ENCODE results near the gene ADORA1.
A peak's percentile ranks its signal among the peaks of the same experiment; 100 is the strongest.

ADORA1 gene

DNA sequence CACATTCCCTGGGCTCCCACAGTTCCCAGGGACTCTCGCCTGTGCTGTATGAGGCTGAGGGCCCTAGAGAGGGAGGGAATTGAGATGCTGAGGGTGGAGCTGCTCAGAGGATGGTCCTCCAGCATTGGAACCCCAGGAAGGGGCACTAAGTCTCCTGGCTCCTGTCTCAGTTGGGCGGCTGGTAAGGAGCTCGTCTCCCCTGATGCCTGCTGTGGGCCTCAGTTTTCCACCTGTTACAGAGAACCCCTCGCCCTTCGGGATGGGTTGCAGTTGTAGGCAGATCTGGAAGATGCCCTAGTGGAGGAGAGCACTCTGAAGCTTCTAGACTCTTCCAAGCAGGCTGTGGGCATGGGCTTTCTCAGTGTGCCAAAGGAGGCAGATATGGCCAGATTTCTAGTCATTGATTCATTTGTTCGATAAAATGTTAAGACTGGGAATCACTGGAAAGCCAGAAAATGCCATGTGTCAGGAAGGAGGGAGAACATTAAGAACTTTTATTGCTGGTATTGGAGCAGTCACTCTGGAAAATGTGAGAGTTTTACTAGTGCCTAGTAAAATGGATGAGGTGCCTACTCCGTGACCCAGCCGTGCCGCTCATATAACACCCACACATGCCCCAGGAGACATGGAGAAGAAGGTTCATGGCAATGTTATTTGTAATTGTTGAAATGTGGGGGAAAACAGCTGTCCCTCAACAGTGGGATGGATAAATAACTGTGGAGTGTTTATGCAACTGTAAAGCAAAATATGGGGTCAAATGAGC, 48.9 kb downstream of the ADORA1 start:
- no peak for DNase-seq

DNA sequence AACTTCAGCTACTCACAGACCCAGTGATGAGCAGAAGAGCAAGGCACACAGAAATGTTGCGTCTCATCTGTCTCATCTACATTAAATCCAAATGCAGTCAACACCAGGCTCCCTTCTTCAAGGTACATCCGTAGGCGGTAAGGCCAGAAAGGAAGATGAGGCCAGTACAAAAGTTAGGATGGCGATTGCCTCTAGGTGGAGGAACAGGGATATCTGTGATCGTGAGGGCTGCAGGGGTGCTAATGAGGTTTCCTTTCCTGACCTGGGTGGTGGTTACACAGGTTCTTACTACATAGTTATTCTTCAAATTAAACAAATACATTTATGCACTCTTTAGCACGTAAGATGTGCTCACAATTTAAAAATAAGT, 49.5 kb downstream of the ADORA1 start:
- DNase-seq: no peak

DNA sequence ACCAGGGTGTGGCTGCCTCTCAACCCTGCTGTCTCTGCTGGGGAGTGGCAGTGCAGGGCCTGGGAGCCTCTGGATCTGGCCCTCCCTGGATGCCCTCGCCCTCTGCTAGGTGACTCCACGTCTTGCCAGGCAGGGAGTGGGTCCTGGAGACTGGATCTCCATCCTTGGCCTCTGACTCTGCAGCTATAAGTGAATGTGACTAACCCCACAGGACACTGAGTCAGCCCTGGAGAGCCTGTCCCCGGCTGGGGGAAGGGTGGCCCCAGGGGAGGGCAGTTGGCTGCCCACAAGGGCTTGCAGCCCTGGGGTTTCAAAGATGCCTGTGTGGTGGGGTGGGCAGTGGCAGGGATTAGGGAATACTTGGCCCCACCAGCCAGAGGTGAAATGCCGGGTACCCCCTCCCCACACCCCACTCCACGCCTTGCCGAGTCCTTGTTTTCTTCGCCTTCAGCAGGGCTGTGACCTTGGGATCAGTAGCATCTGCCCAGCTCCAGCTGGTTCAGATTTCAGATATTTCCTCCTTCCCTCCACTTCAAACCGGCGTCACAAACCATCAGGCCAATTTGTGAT, 50.0 kb downstream of the ADORA1 start:
- DNase-seq: no peak

DNA sequence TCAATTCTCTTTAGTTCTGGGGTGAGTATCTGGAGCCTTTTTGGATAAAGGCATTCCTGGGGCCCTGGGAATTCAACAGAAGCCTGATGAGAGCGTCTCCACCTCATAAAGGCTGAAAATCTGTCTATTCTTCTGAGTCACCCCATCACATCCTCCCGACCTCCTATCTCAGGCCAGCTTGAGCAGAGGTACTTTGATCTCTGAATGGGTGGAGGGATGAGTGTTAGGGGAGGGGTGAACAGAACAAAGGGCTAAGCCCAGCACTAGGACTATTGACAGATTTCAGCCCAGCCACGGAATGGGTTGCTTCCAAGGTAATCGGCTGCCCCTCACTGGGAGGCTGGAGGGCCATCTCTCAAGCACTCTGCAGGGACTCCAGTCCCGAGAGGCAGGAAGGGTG, 50.6 kb downstream of the ADORA1 start:
- no peak for DNase-seq

DNA sequence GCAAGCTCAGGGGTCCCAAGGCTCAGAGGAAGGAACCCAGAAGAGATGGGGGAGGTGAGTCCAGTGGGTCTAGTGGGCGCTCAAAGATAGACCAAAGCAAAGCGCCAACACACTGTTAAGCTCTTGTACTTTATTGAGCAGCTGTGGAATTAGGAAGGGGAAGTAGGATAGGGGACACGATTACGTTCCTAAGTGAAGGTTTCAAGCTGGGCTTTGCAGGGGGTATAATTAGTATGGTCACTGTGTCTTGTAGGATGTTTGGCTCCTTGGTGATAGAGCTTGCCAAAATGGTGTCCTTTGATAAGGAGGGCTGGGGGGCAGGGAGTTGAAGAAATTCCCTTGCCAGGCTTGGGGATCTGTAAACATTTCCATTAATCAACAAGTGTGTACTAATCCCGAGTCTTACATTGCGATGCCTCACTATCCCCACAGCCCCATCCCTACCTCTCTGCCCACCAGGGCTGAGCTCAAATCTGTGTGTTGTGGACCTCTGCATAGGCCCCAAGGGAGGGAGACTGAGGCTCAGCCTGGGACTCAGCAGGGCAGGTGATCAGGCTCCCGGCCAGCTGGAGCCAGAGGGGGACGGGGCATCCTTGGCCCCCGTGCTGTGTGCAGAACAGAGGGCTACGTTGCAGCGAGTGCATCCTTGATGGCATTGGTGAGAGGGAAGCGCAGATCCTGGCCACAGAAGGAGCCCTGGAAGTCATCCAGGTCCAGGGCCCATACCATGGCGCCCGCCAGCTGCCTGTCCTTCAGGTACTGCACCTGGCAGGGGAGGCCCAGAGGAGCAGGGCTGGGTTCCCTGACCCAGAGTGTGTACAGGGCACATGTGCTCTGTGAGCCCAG, 51.5 kb downstream of the ADORA1 start:
- peak; percentile 43 for DNase-seq

DNA sequence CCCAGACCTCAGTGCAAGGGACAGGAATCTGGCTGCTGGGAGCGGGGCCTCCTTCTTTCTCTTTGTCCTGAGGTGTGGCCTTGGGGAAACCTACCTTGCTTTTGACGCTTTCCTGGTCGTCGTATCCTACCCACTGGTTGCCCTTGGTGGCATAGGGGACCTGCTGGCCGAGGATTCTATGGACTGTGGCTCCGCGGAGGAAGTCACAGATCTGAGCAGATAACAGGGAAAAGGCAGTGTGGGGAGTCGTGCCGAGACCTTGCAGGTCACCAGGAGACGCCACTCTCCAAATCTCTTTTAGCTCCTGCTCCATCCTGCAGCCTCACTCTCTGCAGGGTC, 52.1 kb downstream of the ADORA1 start:
- no peak for DNase-seq

DNA sequence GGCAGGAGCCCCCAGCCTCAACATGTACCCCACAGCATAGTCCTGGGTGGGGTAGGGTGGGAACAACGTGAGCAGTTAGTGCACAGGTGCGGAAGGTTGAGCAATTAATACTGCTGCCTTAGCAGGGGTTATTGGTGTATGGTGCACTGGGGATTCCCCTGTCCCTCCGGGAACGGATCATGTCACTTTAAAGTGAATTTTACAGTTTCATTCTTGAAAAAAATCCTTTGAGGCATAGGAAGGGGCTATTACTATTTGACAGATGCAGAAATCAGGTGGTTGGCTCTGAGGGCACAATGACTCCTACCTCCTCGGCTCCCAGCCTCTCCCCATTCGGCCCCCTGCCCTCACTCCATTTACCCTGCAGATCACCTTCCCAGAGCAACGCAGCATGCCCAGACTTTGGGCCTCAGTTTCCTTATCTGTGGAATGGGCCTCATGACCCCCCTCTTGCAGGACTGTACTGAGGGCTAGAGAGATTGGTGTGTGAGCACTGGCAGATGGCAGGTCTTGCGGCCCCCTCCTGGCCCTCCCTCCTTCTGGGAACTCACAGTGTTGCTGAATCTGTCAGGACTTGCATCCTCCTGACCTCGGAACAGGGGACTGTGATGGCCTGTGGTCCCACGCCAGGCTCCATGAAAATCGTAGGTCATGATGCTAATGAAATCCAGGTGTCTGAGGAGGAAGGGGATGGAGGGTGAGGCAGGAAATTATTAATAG, 53.2 kb downstream of the ADORA1 start:
- no peak for DNase-seq

DNA sequence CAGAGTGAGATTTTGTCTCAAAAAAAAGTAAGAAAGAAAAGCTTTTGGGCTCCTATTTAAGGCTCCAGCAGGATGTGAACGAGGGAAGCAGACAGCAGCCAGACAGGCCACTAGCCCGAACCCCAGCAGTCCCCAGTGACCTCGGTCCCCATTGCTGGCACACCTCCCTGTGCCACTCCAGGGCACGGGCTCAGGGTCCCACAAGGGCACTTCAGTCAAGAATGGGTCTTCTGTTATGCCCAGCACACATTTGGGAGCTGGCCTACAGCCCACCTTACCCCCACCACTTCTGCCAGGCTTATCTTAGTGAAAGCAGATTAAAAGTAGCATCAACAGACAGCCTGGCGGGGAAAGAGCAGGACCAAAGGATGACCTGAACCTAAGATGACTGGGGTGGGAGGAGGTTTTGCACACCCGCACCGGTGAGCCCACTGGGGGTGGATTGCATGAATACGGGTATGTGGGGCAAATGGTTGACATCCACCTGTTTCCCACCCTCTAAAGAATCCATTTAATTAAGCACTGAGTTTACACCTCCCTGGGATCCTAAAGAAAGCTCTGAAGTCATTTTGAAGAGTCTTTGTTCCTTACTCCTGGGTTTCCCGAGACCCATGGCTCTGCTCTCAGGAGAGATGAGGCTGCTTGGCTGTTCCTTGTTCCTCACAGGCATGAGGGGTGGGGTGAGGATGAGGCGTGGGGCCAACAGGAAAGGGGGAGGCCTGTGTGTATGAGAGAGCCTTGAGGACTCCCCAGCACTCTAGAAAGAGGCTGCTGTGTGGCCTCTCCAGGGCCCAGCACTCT, 54.3 kb downstream of the ADORA1 start:
- no peak for DNase-seq

DNA sequence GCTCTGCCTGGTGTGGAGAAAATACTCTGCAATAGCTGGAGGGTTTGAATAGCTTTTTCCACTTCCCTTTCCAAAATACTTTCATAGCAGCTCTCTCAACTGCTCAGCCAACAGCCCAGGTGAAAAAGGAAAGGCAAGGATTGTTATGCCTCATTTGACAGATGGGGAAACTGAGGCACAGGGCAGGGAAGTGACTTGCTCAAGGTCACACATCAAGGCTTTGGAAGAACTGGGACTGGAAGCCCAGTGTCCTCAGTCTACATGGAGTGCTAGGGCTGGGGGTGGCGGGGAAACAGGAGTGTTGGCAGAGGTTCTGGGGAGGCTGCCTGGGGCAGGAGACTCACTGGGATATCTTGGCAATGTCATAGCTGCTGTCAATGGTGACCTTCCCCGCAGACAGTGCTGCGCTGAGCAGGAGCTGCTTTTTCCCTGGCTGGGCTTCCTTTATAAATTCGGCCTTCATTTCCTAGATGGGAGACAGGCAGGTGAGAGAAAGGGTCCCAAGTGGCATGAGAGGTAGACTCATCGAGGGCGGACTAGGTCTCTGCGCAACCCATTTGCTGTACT, 54.9 kb downstream of the ADORA1 start:
- no peak for DNase-seq

DNA sequence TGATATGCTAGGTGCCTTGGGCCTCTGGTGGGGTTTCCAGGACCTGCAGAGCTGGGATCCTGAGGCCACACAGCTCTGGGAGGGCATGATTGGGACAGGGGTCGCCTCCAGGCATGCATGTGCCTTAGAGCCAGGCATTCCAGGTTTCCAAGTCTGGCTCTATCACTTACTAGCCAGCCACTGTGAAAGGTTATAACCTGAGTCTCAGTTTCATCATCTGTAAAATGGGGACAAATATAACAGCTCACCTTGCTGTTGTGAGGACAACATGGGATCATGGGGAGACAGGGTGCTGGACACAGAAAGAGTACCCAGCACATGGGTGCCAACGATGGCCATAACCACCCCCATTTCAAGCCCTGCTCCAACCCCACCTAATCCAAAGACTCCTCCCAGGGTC, 56.3 kb downstream of the ADORA1 start:
- DNase-seq: no peak

DNA sequence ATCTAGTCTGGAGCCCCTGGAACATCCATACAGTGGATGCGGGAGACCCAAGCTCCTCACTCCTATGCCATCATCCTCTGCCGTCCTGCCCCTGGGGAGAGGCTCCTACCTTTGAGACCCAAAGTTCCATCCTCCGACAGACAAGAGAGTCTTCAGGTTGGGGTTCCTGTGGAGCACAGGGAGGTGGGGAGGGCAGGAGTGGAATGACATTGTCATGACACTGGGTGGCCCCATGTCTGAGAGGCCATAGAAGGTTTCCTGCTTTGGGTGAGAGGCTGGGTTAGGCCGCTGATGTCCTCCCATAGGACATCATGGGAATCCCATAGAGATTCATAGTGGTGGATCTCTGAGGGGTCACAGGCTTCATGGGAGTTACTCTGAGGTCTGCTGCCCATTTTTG, 56.9 kb downstream of the ADORA1 start:
- no peak for DNase-seq

DNA sequence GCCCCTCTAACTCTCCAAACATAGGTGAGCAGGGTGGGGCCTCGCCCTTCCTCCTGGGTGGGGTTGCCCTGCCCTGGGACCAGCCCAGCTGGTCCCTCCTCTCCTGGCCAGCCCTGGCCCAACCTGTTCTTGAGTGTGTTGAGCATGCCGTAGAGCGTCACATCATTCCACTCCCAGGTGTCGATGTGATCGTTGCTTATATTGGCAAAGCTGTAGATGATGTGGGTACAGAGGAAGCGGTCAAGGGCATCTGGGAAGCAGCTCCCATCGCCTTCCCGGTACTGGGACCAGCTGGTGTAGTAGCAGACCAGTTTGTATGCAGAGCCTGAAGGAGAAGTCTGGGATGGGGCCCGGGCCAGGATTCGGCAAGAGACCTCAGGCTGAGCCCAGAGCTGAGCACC, 57.5 kb downstream of the ADORA1 start:
- no peak for DNase-seq

DNA sequence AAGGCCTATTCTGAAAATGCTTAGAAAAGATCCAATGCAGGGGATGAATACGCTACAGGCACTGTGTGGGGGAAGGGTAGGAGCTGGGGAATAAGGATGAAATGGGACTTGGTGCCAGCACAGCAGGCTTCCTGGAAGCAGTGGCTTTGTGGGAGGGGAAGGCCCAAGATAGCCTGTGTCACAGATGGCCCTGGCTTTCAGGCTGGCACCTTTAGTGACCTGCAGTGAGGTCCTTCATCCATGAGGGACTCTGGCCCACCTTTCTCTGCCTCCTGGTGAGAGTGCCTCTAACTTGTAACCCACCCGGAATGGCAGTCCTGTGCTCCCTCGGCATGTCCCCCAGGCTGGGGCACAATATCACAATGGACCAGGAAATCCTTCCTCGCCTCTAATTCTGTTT, 58.1 kb downstream of the ADORA1 start:
- DNase-seq: no peak

DNA sequence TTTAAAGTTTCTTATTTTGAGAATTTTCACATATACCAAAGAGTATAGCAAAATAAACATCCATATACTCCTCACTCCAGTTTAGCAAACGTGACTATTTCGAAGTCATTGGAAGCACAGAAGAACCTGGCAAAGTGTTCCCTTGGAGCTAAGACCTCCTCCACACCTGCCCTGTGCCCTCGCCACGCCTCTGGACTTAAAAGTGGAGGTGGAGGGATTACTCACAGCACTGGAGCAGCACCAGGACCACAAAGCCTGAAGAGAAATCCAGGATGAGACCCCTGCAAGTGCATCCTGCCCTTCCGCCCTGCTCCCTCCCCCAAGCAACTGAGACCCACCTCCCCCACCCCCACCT, 58.5 kb downstream of the ADORA1 start:
- DNase-seq: no peak

DNA sequence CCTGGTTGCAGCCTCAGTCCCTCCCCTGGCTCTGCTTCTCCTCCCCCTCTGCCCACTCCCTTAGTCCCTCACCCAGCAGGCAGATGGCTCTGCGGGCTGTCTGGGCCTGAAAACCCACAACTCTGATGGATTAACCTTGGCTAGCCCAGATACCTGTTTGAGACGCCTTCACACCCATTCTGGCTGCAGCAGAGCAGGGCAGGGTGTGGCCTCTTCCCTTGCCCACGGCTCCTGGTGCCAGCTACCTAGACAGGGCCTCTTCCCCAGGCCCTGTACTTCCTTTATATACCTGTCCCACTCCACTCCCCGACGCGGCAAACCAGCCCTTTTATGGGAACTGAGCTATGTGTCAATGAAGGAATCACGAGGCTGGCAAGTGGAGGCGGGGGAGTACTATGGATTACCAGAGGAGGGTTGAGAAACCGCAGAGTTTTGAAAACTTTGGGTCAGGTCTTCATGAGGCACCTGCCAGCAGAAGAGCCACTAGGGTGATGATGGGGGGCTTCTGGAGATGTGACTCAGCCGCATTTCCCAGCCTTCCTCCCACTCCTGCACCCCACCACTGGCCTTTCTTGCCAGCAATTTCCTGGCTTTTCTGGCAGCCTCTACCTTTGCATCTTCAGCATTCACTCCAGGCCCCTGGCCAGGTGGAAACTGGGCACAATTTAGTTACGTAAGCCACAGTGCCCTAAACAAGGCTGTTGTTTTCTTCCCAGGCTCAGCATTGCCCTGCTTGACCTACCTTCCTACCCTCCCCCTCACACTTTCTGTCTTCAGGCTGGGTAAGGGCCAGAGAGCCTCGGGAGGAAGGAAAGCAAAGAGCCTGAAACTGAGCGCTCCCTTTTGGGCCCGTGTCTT, 59.1 kb downstream of the ADORA1 start, which contains the start of gene CHI3L1:
TSS of gene CHI3L1 (minus strand) at position 259 of the 858 bp plus-strand sequence. CDS start at position 178, 81 bp downstream.
- no peak for DNase-seq

DNA sequence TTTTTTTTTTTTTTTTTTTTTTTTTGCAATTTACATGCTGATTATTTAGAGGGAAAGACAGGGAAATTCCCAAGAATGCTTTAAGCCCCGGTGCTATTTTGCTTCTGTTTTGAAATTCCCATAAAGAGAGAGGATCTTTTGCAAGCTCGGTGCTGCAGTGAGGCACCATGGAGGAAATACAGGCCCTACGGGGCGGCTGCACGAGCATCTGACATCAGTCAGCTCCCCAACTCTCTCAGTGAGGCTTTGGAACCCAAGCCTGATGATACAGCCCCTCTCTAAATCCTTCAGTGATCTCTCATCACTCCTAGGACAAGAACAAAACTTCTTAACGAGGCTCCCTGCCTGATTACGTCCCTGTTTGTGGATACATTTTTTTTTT, 59.8 kb downstream of the ADORA1 start:
- no peak for DNase-seq

DNA sequence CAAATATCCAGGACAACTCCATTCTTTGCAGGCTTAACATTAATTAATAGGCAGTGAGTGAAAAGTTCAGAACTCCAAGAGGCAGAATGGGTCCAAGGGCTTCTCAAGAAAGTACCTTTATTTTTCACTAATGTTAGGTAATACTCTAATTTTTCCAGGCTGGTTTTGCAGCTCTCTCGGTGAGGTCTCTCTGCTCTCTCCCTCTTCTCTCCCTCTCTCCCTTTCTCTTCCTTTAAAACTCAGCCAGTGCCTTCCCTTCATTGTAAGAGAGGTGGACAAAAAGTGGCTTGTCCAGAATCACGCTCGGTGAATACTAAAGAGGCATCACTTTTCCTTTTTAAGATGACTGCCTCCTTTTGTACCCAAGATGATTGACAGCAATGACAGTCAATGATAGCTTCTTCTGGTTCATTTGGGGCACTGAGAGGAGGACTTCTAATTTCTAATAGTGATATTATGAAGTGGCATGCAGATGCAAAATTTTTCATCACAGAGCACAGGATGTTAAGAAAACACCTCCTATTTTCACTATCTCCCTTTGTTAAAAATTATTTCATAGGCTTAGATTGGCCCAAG, 60.3 kb downstream of the ADORA1 start:
- no peak for DNase-seq

DNA sequence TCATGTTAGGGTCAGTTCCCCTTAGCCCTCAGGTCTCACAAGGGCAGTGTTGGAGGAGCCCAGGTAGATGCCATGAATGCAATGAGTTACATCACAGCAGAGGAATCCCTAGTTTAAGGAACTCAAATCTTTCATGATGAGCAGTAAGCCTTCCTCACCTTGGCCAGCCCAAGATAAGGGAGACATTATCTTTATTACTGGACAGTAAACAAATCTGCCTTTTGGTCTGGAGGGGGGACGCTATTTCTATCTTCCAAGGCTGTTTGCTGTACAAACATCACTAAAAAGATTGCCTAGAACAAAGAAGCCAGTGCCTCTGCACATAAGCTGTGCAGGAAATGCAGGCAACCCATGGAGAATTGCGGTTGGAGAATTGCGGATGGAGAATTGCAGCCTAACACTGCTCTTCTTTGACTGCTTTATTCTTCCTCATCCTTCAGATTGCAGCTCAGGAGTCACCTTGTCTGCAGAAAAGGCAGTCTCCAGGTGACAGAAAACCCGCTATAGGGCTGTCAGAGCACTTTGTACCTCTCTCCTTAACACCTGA, 61.2 kb downstream of the ADORA1 start:
- no peak for DNase-seq

DNA sequence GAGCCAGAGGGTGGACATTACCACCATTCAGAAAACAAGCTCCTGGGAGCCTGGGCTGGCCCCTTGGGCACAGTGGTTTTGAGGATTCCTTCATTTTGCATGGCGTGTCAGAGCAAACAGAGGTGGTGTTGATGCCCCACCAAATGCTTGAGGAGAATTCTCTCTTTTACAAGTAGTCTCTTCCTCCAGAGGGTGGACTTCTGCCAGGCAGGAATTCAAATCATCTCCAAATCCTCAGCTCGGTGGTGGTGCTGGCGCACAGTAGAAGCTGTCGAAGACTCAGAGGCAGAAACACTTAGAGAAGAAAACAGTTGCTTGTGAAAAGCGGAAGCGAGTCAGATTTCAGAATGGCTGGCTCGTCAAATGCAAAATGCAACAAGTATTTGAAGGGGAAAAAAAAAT, 62.4 kb downstream of the ADORA1 start:
- DNase-seq: no peak

DNA sequence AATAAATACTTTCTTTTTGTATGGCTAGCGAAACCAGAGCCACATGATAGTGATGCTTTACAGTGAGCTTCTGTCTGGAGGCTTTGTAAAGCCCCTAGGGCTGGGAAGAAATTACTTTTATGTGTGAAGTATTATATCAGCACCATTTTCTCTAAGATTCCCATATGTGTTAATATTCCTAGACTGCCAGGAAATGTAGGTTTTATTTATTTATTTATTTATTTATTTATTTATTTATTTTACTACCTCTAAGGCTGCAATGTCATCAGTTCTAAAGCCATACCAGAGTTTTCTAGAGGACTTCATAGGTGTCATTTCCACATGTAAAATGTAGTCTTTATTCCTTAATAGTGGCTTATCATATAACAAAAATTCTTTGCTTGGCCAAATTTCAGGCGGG, 63.4 kb downstream of the ADORA1 start:
- no peak for DNase-seq

DNA sequence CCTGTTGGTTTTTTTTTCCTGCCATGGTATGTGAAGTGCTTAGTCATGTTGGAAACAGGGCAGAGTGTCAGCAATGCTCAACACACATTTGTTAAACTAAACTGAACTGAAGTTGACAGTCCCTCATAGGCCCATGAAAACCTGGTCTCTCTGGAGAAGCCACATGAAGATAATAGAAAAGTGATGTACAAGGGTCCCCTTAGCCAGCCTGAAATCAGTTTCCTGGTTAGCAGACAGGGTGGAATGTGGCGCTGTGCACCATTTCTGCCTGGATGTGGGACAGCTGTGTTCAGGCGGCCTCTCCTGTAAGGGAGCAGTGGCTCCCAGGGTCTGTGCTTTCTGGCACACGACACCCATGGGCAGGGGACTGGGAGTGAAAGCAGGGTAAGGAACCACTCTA, 68.8 kb downstream of the ADORA1 start:
- DNase-seq: no peak
